ENCODE measurements around the gene IARS2. TPM values are rescaled to one million over a fixed set of nuclear protein-coding genes. Genes with fewer than 3 reads are reported as not detected.

IARS2 gene
- total RNA-seq, 1 donor: 96.7 TPM

DNA sequence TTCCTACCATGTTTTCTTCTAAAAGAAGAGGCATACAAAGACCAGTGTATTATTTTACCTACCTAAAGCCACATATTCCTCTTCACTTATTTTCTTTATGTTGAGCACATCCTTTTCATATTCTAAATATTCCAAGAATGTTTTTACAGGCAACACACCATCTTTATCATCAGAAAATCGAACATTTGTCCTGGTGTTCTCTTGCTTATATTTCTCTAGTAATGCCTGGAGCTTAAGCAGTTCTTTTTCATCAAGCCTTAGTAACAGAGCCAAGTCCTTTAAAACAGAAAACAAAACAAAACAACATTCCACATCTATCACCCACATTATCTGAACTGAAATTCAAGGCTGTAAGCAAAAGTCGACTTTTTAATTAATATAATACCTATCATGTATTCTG is 88.7 kb downstream of the IARS2 start:
- peak; percentile 10 for DNase-seq (ENCODE audit: low read depth)
- TF ChIP-seq, protein P1, sequence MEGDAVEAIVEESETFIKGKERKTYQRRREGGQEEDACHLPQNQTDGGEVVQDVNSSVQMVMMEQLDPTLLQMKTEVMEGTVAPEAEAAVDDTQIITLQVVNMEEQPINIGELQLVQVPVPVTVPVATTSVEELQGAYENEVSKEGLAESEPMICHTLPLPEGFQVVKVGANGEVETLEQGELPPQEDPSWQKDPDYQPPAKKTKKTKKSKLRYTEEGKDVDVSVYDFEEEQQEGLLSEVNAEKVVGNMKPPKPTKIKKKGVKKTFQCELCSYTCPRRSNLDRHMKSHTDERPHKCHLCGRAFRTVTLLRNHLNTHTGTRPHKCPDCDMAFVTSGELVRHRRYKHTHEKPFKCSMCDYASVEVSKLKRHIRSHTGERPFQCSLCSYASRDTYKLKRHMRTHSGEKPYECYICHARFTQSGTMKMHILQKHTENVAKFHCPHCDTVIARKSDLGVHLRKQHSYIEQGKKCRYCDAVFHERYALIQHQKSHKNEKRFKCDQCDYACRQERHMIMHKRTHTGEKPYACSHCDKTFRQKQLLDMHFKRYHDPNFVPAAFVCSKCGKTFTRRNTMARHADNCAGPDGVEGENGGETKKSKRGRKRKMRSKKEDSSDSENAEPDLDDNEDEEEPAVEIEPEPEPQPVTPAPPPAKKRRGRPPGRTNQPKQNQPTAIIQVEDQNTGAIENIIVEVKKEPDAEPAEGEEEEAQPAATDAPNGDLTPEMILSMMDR (IDR thresholded peaks at IDR 0.05; ENCODE audit: insufficient read depth, low read depth, low read length): no peak
- H3K4me3 ChIP-seq (ENCODE audit: low read depth, low read length): no peak overlapping the region

DNA sequence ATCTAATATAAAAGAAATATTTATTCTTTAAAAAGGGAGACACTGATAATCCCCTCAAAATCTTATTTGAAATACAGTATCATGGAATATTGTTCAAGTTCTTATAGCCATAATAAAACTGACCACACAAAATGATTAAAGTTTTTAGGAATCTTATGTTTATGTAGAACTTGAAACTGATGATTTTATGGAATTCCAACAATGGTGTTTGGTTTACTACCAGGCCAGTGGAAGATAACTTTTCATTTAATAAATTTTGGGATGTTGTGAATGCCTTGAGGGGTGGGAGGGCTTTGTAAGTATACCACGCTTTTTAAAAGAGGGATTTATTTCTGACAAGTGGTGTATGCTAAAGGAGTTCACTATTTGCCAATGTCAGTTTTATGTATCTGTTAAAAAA is 90.6 kb downstream of the IARS2 start:
- no peak overlapping the region for H3K4me3 ChIP-seq (ENCODE audit: low read depth, low read length)
- TF ChIP-seq, protein P1 (IDR thresholded peaks at IDR 0.05; ENCODE audit: insufficient read depth, low read depth, low read length): no peak
- DNase-seq (ENCODE audit: low read depth): peak; percentile 33

DNA sequence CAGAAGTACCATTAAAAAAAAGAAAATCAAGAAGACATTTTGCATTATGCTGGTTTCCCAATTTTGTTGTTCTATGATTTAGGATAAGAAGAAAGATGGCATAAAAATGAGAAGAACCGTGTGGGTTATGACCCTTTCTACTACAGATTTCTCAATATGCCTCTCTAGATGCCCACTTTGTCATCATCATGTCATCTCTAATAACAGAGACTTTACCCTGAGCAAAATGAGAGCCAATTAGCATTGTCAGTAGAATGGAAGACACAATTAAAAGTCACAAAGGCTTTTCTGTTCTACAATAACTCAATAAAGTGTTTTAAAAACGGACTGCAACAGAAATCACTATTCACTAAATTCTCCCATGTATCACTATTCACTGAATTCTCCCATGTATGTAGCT is 92.8 kb downstream of the IARS2 start:
- TF ChIP-seq, protein P1 (IDR thresholded peaks at IDR 0.05; ENCODE audit: insufficient read depth, low read depth, low read length): no peak
- no peak for DNase-seq (ENCODE audit: low read depth)
- H3K4me3 ChIP-seq (ENCODE audit: low read depth, low read length): no peak overlapping the region

DNA sequence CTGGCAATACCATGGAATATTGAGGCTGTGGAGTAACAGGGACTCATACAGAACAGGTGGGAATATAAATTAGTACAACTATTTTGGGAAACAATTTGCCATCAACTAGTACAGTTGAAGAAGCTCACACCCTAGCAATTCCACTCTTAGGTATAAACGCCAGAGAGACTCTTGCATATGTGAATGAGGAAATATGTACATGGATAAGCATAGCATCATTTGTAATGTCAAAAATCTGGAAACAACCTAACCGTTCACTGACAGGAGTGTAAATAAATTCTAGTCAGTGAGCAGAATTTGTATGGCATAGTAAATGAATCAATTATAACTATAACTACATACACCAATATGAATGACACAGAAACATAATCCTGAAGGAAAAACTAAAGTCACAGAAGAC is 94.6 kb downstream of the IARS2 start:
- no peak overlapping the region for H3K4me3 ChIP-seq (ENCODE audit: low read depth, low read length)
- DNase-seq (ENCODE audit: low read depth): no peak
- TF ChIP-seq, protein P1 (IDR thresholded peaks at IDR 0.05; ENCODE audit: insufficient read depth, low read depth, low read length): no peak

DNA sequence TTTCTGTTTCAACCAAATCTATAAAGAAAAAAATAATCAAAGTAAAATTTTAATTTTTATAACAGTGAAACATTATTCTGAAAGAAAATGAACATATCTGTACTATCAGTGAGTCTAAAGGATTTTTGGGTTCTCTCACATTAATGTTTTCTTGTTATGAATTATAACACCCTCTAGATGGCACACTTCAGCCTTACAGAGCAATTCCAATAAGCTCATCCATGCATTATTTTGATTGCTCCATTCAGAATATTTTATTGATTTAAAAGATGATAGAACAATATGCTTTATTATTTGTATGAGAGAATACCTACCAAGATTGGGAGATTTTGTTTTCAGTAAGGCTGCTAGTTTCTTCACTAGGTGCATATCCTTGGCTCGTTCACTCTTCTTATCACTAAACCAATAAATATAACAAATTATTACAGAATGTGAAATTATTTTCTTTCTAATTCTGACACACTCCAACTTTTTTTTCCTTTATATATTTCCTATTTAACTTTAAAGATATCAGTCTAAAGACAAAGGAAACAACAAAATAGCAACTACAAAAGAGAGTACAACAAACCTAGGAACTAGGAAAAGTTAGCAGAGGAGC is 95.9 kb downstream of the IARS2 start:
- H3K4me3 ChIP-seq (ENCODE audit: low read depth, low read length): no peak overlapping the region
- TF ChIP-seq, protein P1 (IDR thresholded peaks at IDR 0.05; ENCODE audit: insufficient read depth, low read depth, low read length): peak; percentile 48
- peak; percentile 40 for DNase-seq (ENCODE audit: low read depth)

DNA sequence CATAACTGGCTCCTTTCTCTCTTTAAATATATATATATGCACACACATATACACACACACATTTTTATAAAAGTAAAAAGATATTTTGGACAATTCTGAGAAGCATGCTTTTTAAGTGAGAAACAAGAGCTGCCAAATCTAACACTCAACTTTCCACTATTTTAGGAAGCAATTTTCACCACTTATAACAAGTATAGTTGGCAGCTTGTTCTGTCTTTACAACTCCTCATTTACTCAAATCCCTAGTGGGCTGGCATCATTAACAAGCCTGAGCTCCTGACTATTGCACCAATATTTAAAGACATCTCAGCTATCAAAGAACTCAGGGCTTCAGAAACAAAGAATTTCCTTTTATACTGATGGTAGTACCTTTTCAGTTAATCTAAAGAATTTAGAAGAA is 101.8 kb downstream of the IARS2 start:
- no peak for DNase-seq (ENCODE audit: low read depth)
- TF ChIP-seq, protein P1 (IDR thresholded peaks at IDR 0.05; ENCODE audit: insufficient read depth, low read depth, low read length): no peak

More for the DNA sequence above, 101.8 kb downstream of the IARS2 start:
- H3K4me3 ChIP-seq (ENCODE audit: low read depth, low read length): no peak overlapping the region

Small RNA genes lying within 50 kb of the gene (small RNA-seq; reads per million reads assigned to genes)
- 0.38 reads per million for gene MIR194-1
- 2.2 reads per million, percentile 55 among the genes with 10 or more reads in this experiment for gene MIR215

Other genes with a start within 250 kb of the IARS2 start
- not detected in 2 replicates for gene SLC30A10, start 165.6 kb upstream of the IARS2 start, total RNA-seq
- gene EPRS1, start 47.6 kb upstream of the IARS2 start, total RNA-seq: 155 and 193 TPM in 2 replicates
- 20.3 and 36.7 TPM in 2 replicates for gene BPNT1, start 4.3 kb upstream of the IARS2 start, total RNA-seq
- gene RAB3GAP2, start 178.3 kb downstream of the IARS2 start, total RNA-seq: 38.3 and 51.8 TPM in 2 replicates

Measured in fibroblast of villous mesenchyme (primary cell).